H1 (cell line): Measurements from ENCODE around the gene FRMPD4. TPM values are rescaled to one million over a fixed set of nuclear protein-coding genes. Genes with fewer than 3 reads are reported as not detected.

Source experiments
- CTCF ChIA-PET: fragments of 300-600 bp; sonication (Branson Sonifier 250); formaldehyde crosslinking; loops from one replicate; lab custom pipeline; 2021; ENCODE audit not compliant: partially characterized antibody; lab: Charles Lee
- POLR2A ChIA-PET: fragments of 300-600 bp; sonication (Branson Sonifier 250); formaldehyde crosslinking; loops from one replicate; lab custom pipeline; 2021; ENCODE audit warnings: inconsistent platforms; ENCODE audit not compliant: partially characterized antibody; lab: Charles Lee
- DNase-seq, 2 experiments: peaks; one replicate each; pipeline versions ENCODE4 v3.0.0 to v3.0.0-alpha.2; 2010 to 2022; ENCODE audit warnings: low spot score in 2 of 2, low read depth in 1 of 2, mixed read lengths in 1 of 2
- FAIRE-seq: peaks from 2 replicates; lab custom pipeline; 2011; peaks lifted over from hg19 to GRCh38; lab: Jason Lieb, UNC
- H2AFZ ChIP-seq: 2 replicates; pipeline ENCODE4 v1.8.1; 2012; ENCODE audit warnings: low read length, inconsistent platforms
- H2AK5ac ChIP-seq: 2 replicates; pipeline ENCODE4 v1.6.1; 2013; ENCODE audit warnings: low read depth, low read length
- H2BK120ac ChIP-seq: replicated peaks from 2 replicates; pipeline ENCODE3; 2013; ENCODE audit warnings: low read depth, low read length, inconsistent platforms
- H2BK12ac ChIP-seq: 2 replicates; pipeline ENCODE4 v1.6.1; 2013; ENCODE audit warnings: low read depth, low read length
- H2BK15ac ChIP-seq: 2 replicates; pipeline ENCODE4 v1.6.1; 2013; ENCODE audit warnings: low read length
- H2BK20ac ChIP-seq: 2 replicates; pipeline ENCODE4 v1.6.1; 2013; ENCODE audit warnings: low read length
- H2BK5ac ChIP-seq: 2 replicates; pipeline ENCODE4 v1.6.1; 2013; ENCODE audit warnings: low read depth, low read length
- H3K14ac ChIP-seq: 2 replicates; pipeline ENCODE4 v1.6.1; 2013; ENCODE audit warnings: inconsistent platforms; ENCODE audit not compliant: insufficient read length
- H3K18ac ChIP-seq: 2 replicates; pipeline ENCODE4 v1.6.1; 2013; ENCODE audit warnings: low read length; ENCODE audit errors: extremely low read depth
- H3K23ac ChIP-seq: 2 replicates; pipeline ENCODE4 v1.6.1; 2013; ENCODE audit warnings: inconsistent platforms; ENCODE audit not compliant: insufficient read length
- H3K23me2 ChIP-seq: 2 replicates; pipeline ENCODE4 v1.6.1; 2013; ENCODE audit warnings: low read depth, low read length
- H3K27ac ChIP-seq: 2 replicates; pipeline ENCODE4 v1.6.1; 2011; ENCODE audit warnings: low read depth, low read length, inconsistent platforms
- H3K27me3 ChIP-seq, 4 experiments: replicated peaks in 1 of 4; 1 replicate in 1 of 4; 2 replicates in 3 of 4; pipeline versions ENCODE4 v1.6.1 to v1.8.1; 2011 to 2013; ENCODE audit warnings: low read length in 3 of 4, mild to moderate bottlenecking in 3 of 4, inconsistent platforms in 2 of 4, mixed read lengths in 2 of 4, moderate library complexity in 1 of 4; ENCODE audit not compliant: control insufficient read depth in 3 of 4, insufficient read depth in 3 of 4; ENCODE audit errors: extremely low read depth in 1 of 4
- H3K36me3 ChIP-seq, 4 experiments: 2 replicates each; pipeline versions ENCODE4 v1.6.1 to v1.8.1; 2011 to 2013; ENCODE audit warnings: mild to moderate bottlenecking in 4 of 4, low read length in 3 of 4, moderate library complexity in 2 of 4, control low read depth in 1 of 4, inconsistent platforms in 1 of 4; ENCODE audit not compliant: insufficient read depth in 4 of 4, control insufficient read depth in 2 of 4
- H3K4ac ChIP-seq: replicated peaks from 2 replicates; pipeline ENCODE3; 2013; ENCODE audit warnings: low read length, low read depth, mixed read lengths, inconsistent platforms; ENCODE audit not compliant: insufficient read length
- H3K4me1 ChIP-seq, 4 experiments: replicated peaks in 1 of 4; 1 replicate in 1 of 4; 2 replicates in 3 of 4; pipeline versions ENCODE4 v1.6.1 to v1.8.1; 2011 to 2013; ENCODE audit warnings: low read length in 3 of 4, inconsistent platforms in 2 of 4, mixed read lengths in 1 of 4; ENCODE audit not compliant: insufficient read depth in 4 of 4, control insufficient read depth in 3 of 4
- H3K4me2 ChIP-seq, 2 experiments: 2 replicates each; pipeline versions ENCODE4 v1.6.1 to v1.8.1; 2011 to 2013; ENCODE audit warnings: low read depth in 2 of 2, low read length in 2 of 2, control low read depth in 1 of 2, inconsistent platforms in 1 of 2, mild to moderate bottlenecking in 1 of 2; ENCODE audit not compliant: insufficient read depth in 1 of 2
- H3K4me3 ChIP-seq, 4 experiments: fragments of 200-600, 300-600 bp in 1 of 4; sonication (generic), shearing (Covaris generic), sonication (Bioruptor Twin) in 1 of 4; 2 replicates each; pipeline versions ENCODE4 v1.5.1 to v1.8.1; 2011 to 2016; ENCODE audit warnings: low read length in 4 of 4, low read depth in 3 of 4, control low read depth in 2 of 4, inconsistent platforms in 2 of 4, mild to moderate bottlenecking in 2 of 4, mixed read lengths in 1 of 4, moderate library complexity in 1 of 4; ENCODE audit not compliant: insufficient read depth in 2 of 4; ENCODE audit errors: extremely low read depth in 1 of 4
- H3K56ac ChIP-seq: replicated peaks from 2 replicates; pipeline ENCODE3; 2013; ENCODE audit warnings: low read depth, mild to moderate bottlenecking, mixed read lengths, low read length, inconsistent platforms; ENCODE audit not compliant: insufficient read length
- H3K79me1 ChIP-seq: 2 replicates; pipeline ENCODE4 v1.6.1; 2013; ENCODE audit warnings: low read depth, low read length, control low read depth
- H3K79me2 ChIP-seq, 2 experiments: 2 replicates each; pipeline versions ENCODE4 v1.6.1 to v1.8.1; 2012 to 2013; ENCODE audit warnings: low read length in 2 of 2, mild to moderate bottlenecking in 2 of 2, inconsistent platforms in 1 of 2; ENCODE audit not compliant: insufficient read depth in 2 of 2, control insufficient read depth in 1 of 2
- H3K9ac ChIP-seq, 4 experiments: replicated peaks in 1 of 4; 1 replicate in 1 of 4; 2 replicates in 3 of 4; pipeline versions ENCODE4 v1.6.1 to v1.8.1; 2011 to 2013; ENCODE audit warnings: low read depth in 3 of 4, low read length in 3 of 4, control low read depth in 2 of 4, mild to moderate bottlenecking in 2 of 4, moderate library complexity in 2 of 4, inconsistent platforms in 1 of 4; ENCODE audit errors: extremely low read depth in 1 of 4
- H3K9me3 ChIP-seq, 2 experiments: 2 replicates each; pipeline versions ENCODE4 v1.6.1 to v1.8.1; 2012 to 2013; ENCODE audit warnings: mild to moderate bottlenecking in 2 of 2, moderate library complexity in 2 of 2, control low read depth in 1 of 2, inconsistent platforms in 1 of 2, low read depth in 1 of 2, low read length in 1 of 2, mixed read lengths in 1 of 2; ENCODE audit not compliant: insufficient read depth in 2 of 2
- H4K20me1 ChIP-seq, 2 experiments: replicated peaks in 1 of 2; 2 replicates each; pipeline versions ENCODE3 to v1.8.1; 2011 to 2013; ENCODE audit warnings: inconsistent platforms in 2 of 2, low read length in 2 of 2, mild to moderate bottlenecking in 1 of 2; ENCODE audit not compliant: insufficient read depth in 2 of 2, control insufficient read depth in 1 of 2
- H4K5ac ChIP-seq: 2 replicates; pipeline ENCODE4 v1.6.1; 2013; ENCODE audit warnings: low read length, low read depth, mixed read lengths, inconsistent platforms; ENCODE audit not compliant: insufficient read length
- H4K8ac ChIP-seq: 2 replicates; pipeline ENCODE4 v1.8.0; 2013; ENCODE audit warnings: mild to moderate bottlenecking, moderate library complexity, low read length, inconsistent platforms; ENCODE audit not compliant: insufficient read depth; ENCODE audit errors: extremely low read depth
- H4K91ac ChIP-seq: replicated peaks from 2 replicates; pipeline ENCODE3; 2013; ENCODE audit warnings: low read length, mixed read lengths, inconsistent platforms; ENCODE audit not compliant: insufficient read length
- CEBPB ChIP-seq: IDR thresholded peaks from 2 replicates; pipeline ENCODE4 v1.6.1; 2012; ENCODE audit warnings: low read depth, low read length
- NANOG ChIP-seq: IDR thresholded peaks from 2 replicates; pipeline ENCODE4 v1.6.1; 2011; ENCODE audit warnings: low read length, low read depth, mild to moderate bottlenecking, inconsistent platforms; ENCODE audit not compliant: insufficient read depth, poor library complexity, severe bottlenecking
- RAD21 ChIP-seq, 2 experiments: IDR thresholded peaks in 1 of 2; conservative IDR thresholded peaks in 1 of 2; 2 replicates each; pipeline ENCODE4 v1.6.1; 2011; ENCODE audit warnings: low read depth in 2 of 2, low read length in 2 of 2, improper control_type of control experiment in 1 of 2, inconsistent platforms in 1 of 2, mild to moderate bottlenecking in 1 of 2, moderate library complexity in 1 of 2
- SRF ChIP-seq: IDR thresholded peaks from 2 replicates; pipeline ENCODE4 v1.6.1; 2011; ENCODE audit warnings: mild to moderate bottlenecking, low read depth, low read length, moderate library complexity
- WGBS, 2 experiments: shearing (Covaris generic) in 1 of 2; methylation state at CpG; one replicate each; pipeline versions ENCODE4 v1.1.6 to v1.1.7; 2013 to 2015; ENCODE audit warnings: low lambda C conversion rate in 2 of 2, mixed read lengths in 2 of 2, inconsistent platforms in 1 of 2, low coverage in 1 of 2, missing lambda C conversion rate in 1 of 2; ENCODE audit not compliant: insufficient replicate concordance in 2 of 2, insufficient coverage in 1 of 2, insufficient read length in 1 of 2; ENCODE audit errors: extremely low coverage in 1 of 2, missing lambda C conversion rate in 1 of 2; 5-methylcytosine and 5-hydroxymethylcytosine counted together
- polyA plus RNA-seq, 7 experiments: library from polyadenylated mRNA; depleted of rRNA in 3 of 7; stranded (reverse) in 5 of 7; unstranded in 2 of 7; fragments of >200 nt in 5 of 7; fragments of 200-250 nt in 2 of 7; gene quantifications; 1 replicate in 5 of 7; 2 replicates in 1 of 7; 4 replicates in 1 of 7; pipeline versions ENCODE4 v1.2.1 to v1.2.3, GENCODE V29; 2011 to 2013; ENCODE audit warnings: missing spikeins in 2 of 7, mixed read lengths in 2 of 7
- total RNA-seq: library from RNA; stranded (reverse); fragmentation: NEBNext Ultra II Directional; extraction: Animal tissue kit (Norgen Biotek cat#: 25700); gene quantifications from 2 replicates; pipeline ENCODE4 v1.2.1, GENCODE V29; 2021
- TF ChIP-seq, protein P1 (sequence below), 3 experiments: IDR thresholded peaks; 1 replicate in 2 of 3; 2 replicates in 1 of 3; pipeline versions ENCODE4 v1.5.1 to v1.6.1; 2011; ENCODE audit warnings: low read length in 3 of 3, mild to moderate bottlenecking in 3 of 3, inconsistent platforms in 2 of 3, low read depth in 1 of 3, moderate library complexity in 1 of 3; ENCODE audit not compliant: insufficient read depth in 1 of 3; ENCODE audit errors: control extremely low read depth in 1 of 3
- TF ChIP-seq, protein P2 (sequence below): IDR thresholded peaks from 2 replicates; pipeline ENCODE4 v1.6.1; 2012; ENCODE audit warnings: inconsistent platforms

FRMPD4 gene
- total and polyA plus RNA-seq, 2 of the 8 experiments (the other 6 are each of a cell fraction or from before 2014, with no cell fraction given), result 0.02 to 0.37 TPM

- no peak overlapping the region for H2AK5ac ChIP-seq
- H4K8ac ChIP-seq, result no peak overlapping the region
- no peak overlapping the region for H3K4ac ChIP-seq
- peak; percentile 75 for FAIRE-seq
- H3K4me2 ChIP-seq, result no peak overlapping the region
- H3K27me3 ChIP-seq, result no peaks in the 10 kb centered on the region
- no peak overlapping the region for H2AFZ ChIP-seq
- POLR2A ChIA-PET, result no interaction called here
- no peak for TF ChIP-seq NANOG
- TF ChIP-seq, protein P1, sequence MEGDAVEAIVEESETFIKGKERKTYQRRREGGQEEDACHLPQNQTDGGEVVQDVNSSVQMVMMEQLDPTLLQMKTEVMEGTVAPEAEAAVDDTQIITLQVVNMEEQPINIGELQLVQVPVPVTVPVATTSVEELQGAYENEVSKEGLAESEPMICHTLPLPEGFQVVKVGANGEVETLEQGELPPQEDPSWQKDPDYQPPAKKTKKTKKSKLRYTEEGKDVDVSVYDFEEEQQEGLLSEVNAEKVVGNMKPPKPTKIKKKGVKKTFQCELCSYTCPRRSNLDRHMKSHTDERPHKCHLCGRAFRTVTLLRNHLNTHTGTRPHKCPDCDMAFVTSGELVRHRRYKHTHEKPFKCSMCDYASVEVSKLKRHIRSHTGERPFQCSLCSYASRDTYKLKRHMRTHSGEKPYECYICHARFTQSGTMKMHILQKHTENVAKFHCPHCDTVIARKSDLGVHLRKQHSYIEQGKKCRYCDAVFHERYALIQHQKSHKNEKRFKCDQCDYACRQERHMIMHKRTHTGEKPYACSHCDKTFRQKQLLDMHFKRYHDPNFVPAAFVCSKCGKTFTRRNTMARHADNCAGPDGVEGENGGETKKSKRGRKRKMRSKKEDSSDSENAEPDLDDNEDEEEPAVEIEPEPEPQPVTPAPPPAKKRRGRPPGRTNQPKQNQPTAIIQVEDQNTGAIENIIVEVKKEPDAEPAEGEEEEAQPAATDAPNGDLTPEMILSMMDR (IDR thresholded peaks at IDR 0.05; ENCODE audit: control extremely low read depth in 1 of 3, insufficient read depth in 1 of 3, low read depth in 1 of 3, low read length in 3 of 3), result peak in 2 of 3 experiments; percentile 38 to 39; a peak in 3 of 4 replicates
- TF ChIP-seq CEBPB, result no peak
- peak; percentile 31 to 44; a peak in 3 of 4 replicates for TF ChIP-seq RAD21 (IDR thresholded peaks at IDR 0.05 in 1 of 2, conservative IDR thresholded peaks at IDR 0.05 in 1 of 2; ENCODE audit: low read depth in 2 of 2, low read length in 2 of 2)
- TF ChIP-seq SRF, result no peak
- TF ChIP-seq, protein P2, sequence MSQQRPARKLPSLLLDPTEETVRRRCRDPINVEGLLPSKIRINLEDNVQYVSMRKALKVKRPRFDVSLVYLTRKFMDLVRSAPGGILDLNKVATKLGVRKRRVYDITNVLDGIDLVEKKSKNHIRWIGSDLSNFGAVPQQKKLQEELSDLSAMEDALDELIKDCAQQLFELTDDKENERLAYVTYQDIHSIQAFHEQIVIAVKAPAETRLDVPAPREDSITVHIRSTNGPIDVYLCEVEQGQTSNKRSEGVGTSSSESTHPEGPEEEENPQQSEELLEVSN, result no peak
- no peaks in the 10 kb centered on the region for H3K79me1 ChIP-seq
- H4K5ac ChIP-seq, result no peak overlapping the region
- no peak overlapping the region for H2BK20ac ChIP-seq
- H2BK12ac ChIP-seq, result no peak overlapping the region
- no peak overlapping the region for H4K91ac ChIP-seq
- H3K14ac ChIP-seq, result no peak overlapping the region
- no peaks in the 10 kb centered on the region for H3K23me2 ChIP-seq
- H2BK15ac ChIP-seq, result no peak overlapping the region
- H3K9ac ChIP-seq, result no peak overlapping the region
- H3K4me1 ChIP-seq, result no peaks in the 10 kb centered on the region
- H3K4me3 ChIP-seq, result no peak overlapping the region
- CTCF ChIA-PET, result interaction anchor here (0.7 to 2.8 kb wide), 11 partner anchors 13 to 622 kb away, joined by 3 to 20 read pairs (median 4); no protein-coding TSS in a partner anchor
- no peaks in the 10 kb centered on the region for H3K79me2 ChIP-seq
- DNase-seq, result peak in 1 of 2 experiments; percentile 60
- no peaks in the 10 kb centered on the region for H3K36me3 ChIP-seq
- no peak overlapping the region for H3K27ac ChIP-seq
- H2BK5ac ChIP-seq, result no peak overlapping the region
- H3K56ac ChIP-seq, result no peak overlapping the region
- no peak overlapping the region for H3K23ac ChIP-seq
- no peak overlapping the region for H3K18ac ChIP-seq
- no peak overlapping the region for H2BK120ac ChIP-seq
- no peaks in the 10 kb centered on the region for H3K9me3 ChIP-seq
- no peaks in the 10 kb centered on the region for H4K20me1 ChIP-seq
- 76% methylated on average over 3 of the region's 3 CpGs; no CpG with 5 or more reads in 1 of the 2 experiments for WGBS, 2 experiments
Measured at GRCh38 chrX:12702509-12703091, 564.3 kb downstream of the FRMPD4 start.
